Fibroblast of lung (primary cell): ENCODE results near the gene TUBG2. TPM values are rescaled to one million over a fixed set of nuclear protein-coding genes. Genes with fewer than 3 reads are reported as not detected.

Experiments used
- DNase-seq, 2 donors: peaks; one replicate each; pipeline versions ENCODE4 v3.0.0 to v3.0.0-alpha.2; 2010; ENCODE audit warnings: low read depth in 2 of 2
- H2AFZ ChIP-seq: 2 replicates; pipeline ENCODE4 v1.5.1; 2012; ENCODE audit warnings: low read length, control low read depth, inconsistent platforms
- H3K27ac ChIP-seq: 2 replicates; pipeline ENCODE4 v1.5.1; 2011; ENCODE audit warnings: low read length, control low read depth; ENCODE audit not compliant: insufficient read depth
- H3K27me3 ChIP-seq: 2 replicates; pipeline ENCODE4 v1.5.1; 2011; ENCODE audit warnings: mild to moderate bottlenecking, low read length; ENCODE audit not compliant: control insufficient read depth, insufficient read depth
- H3K36me3 ChIP-seq: 2 replicates; pipeline ENCODE4 v1.5.1; 2011; ENCODE audit warnings: low read length; ENCODE audit not compliant: control insufficient read depth, insufficient read depth
- H3K4me1 ChIP-seq: 2 replicates; pipeline ENCODE4 v1.5.1; 2011; ENCODE audit warnings: low read length; ENCODE audit not compliant: control insufficient read depth, insufficient read depth; ENCODE audit errors: extremely low read depth
- H3K4me2 ChIP-seq: 2 replicates; pipeline ENCODE4 v1.5.1; 2011; ENCODE audit warnings: low read length, control low read depth; ENCODE audit not compliant: insufficient read depth; ENCODE audit errors: extremely low read depth
- H3K4me3 ChIP-seq, 4 experiments: fragments of 200-600 bp in 1 of 4; sonication (generic) in 1 of 4; replicated peaks in 1 of 4; 2 replicates each; pipeline ENCODE4 v1.5.1; 2011 to 2016; ENCODE audit warnings: low read length in 4 of 4, low read depth in 3 of 4, mild to moderate bottlenecking in 3 of 4, control low read depth in 2 of 4, inconsistent platforms in 1 of 4, mixed read lengths in 1 of 4; ENCODE audit not compliant: insufficient read depth in 1 of 4; ENCODE audit errors: control extremely low read depth in 1 of 4
- H3K79me2 ChIP-seq: 2 replicates; pipeline ENCODE4 v1.5.1; 2012; ENCODE audit warnings: mild to moderate bottlenecking, low read length, inconsistent platforms; ENCODE audit not compliant: control insufficient read depth, insufficient read depth
- H3K9ac ChIP-seq: 2 replicates; pipeline ENCODE4 v1.5.1; 2011; ENCODE audit warnings: mild to moderate bottlenecking, low read length, control low read depth; ENCODE audit not compliant: insufficient read depth
- H3K9me3 ChIP-seq: 2 replicates; pipeline ENCODE4 v1.5.1; 2012; ENCODE audit warnings: low read depth, low read length; ENCODE audit not compliant: control insufficient read depth, insufficient read depth
- H4K20me1 ChIP-seq: 2 replicates; pipeline ENCODE4 v1.5.1; 2011; ENCODE audit warnings: low read length; ENCODE audit not compliant: control insufficient read depth, insufficient read depth; ENCODE audit errors: extremely low read depth
- CTCF ChIP-seq, 2 donors: IDR thresholded peaks in 1 of 2; conservative IDR thresholded peaks in 1 of 2; 1 replicate in 1 of 2; 2 replicates in 1 of 2; pipeline ENCODE4 v1.5.1; 2011 to 2012; ENCODE audit warnings: low read length in 2 of 2, control low read depth in 1 of 2, inconsistent platforms in 1 of 2, low read depth in 1 of 2, mild to moderate bottlenecking in 1 of 2
- EZH2 ChIP-seq: IDR thresholded peaks from 2 replicates; pipeline ENCODE4 v1.5.1; 2012; ENCODE audit warnings: low read length, control low read depth, mild to moderate bottlenecking; ENCODE audit errors: missing control alignments
- polyA plus RNA-seq, 2 donors: library from polyadenylated mRNA; depleted of rRNA in 1 of 2; stranded (reverse) in 1 of 2; unstranded in 1 of 2; fragments of >200 nt; gene quantifications; 2 replicates each; pipeline ENCODE4 v1.2.1, GENCODE V29; 2011 to 2012; ENCODE audit warnings: missing spikeins in 1 of 2
- total RNA-seq: library from RNA; depleted of rRNA; stranded (reverse); fragments of >200 nt; gene quantifications from 2 replicates; pipeline ENCODE4 v1.2.1, GENCODE V29; 2014

TUBG2 gene
- total and polyA plus RNA-seq, 2 donors (not counting 1 experiment from before 2014, with no cell fraction given): 11.6 to 13.5 TPM

GRCh38 chr17:42690596-42690995, 31.5 kb downstream of the TUBG2 start:
- TF ChIP-seq CTCF (conservative IDR thresholded peaks at IDR 0.05 in 1 of 2, IDR thresholded peaks at IDR 0.05 in 1 of 2; ENCODE audit: low read depth in 1 of 2, low read length in 2 of 2): no peak
- no peak for TF ChIP-seq EZH2
- no peak overlapping the region for H3K4me3 ChIP-seq
- H3K9me3 ChIP-seq: no peaks in the 10 kb centered on the region
- H3K4me2 ChIP-seq: no peak overlapping the region
- H3K27me3 ChIP-seq: no peaks in the 10 kb centered on the region
- H2AFZ ChIP-seq: no peak overlapping the region
- no peak overlapping the region for H3K27ac ChIP-seq
- peaks cover 25% of the 10 kb centered on the region for H3K36me3 ChIP-seq
- no peaks in the 10 kb centered on the region for H3K79me2 ChIP-seq
- no peak for DNase-seq
- H4K20me1 ChIP-seq: no peaks in the 10 kb centered on the region
- no peak overlapping the region for H3K9ac ChIP-seq
- H3K4me1 ChIP-seq: no peaks in the 10 kb centered on the region

GRCh38 chr17:42691021-42691545, 32.0 kb downstream of the TUBG2 start:
- Histone ChIP-seq H3K36me3 (peaks cover 23% of the 10 kb centered on the region), H3K4me1 (no peaks in the 10 kb centered on the region), H3K4me3 (no peak overlapping the region), H3K27me3 (no peaks in the 10 kb centered on the region), H3K9me3 (no peaks in the 10 kb centered on the region), H3K4me2 (no peak overlapping the region), H4K20me1 (no peaks in the 10 kb centered on the region), H2AFZ (no peak overlapping the region), H3K27ac (no peak overlapping the region), H3K79me2 (no peaks in the 10 kb centered on the region), H3K9ac (no peak overlapping the region)
- no peak for DNase-seq
- TF ChIP-seq CTCF (conservative IDR thresholded peaks at IDR 0.05 in 1 of 2, IDR thresholded peaks at IDR 0.05 in 1 of 2; ENCODE audit: low read depth in 1 of 2, low read length in 2 of 2): no peak
- no peak for TF ChIP-seq EZH2

GRCh38 chr17:42692489-42692888, 33.4 kb downstream of the TUBG2 start:
- H2AFZ ChIP-seq: no peak overlapping the region
- no peak overlapping the region for H3K9ac ChIP-seq
- no peak overlapping the region for H3K4me3 ChIP-seq
- H3K4me1 ChIP-seq: no peaks in the 10 kb centered on the region
- H3K4me2 ChIP-seq: no peak overlapping the region
- DNase-seq: no peak
- no peaks in the 10 kb centered on the region for H3K9me3 ChIP-seq
- H3K79me2 ChIP-seq: no peaks in the 10 kb centered on the region
- no peaks in the 10 kb centered on the region for H3K27me3 ChIP-seq
- TF ChIP-seq CTCF (conservative IDR thresholded peaks at IDR 0.05 in 1 of 2, IDR thresholded peaks at IDR 0.05 in 1 of 2; ENCODE audit: low read depth in 1 of 2, low read length in 2 of 2) (no peak), EZH2 (no peak)
- H3K27ac ChIP-seq: no peak overlapping the region
- H4K20me1 ChIP-seq: no peaks in the 10 kb centered on the region
- H3K36me3 ChIP-seq: peaks cover 22% of the 10 kb centered on the region
